GM18526 (cell line): ENCODE data around the gene EDAR.

ENCODE experiments used
- POLR2A ChIP-seq: IDR thresholded peaks from 3 replicates; pipeline ENCODE4 v1.6.1; 2011; ENCODE audit not compliant: insufficient read length; ENCODE audit errors: extremely low read depth

The EDAR gene

DNA sequence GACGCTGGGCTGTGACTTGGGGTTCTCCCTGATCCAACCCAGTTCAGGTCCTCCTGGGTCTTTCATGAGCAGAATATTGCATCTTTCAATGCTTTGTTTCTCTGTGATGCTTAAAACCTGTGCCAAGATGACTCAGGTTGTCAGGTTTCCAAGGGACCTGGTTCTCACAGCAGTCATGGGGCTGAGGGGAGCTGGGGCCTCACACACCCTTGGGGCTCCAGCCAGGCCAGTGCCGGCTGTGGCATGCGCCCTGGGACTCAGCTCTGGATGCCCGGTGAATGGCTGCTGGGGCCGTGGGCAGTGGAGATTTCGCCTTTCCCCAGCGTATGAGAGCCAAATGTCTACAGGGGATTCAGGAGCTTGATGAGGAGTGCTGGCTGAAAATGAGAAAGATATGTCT, 29.6 kb downstream of the EDAR start:
- TF ChIP-seq POLR2A, result no peak

GRCh38 chr2:108958632-108959341, 30.2 kb downstream of the EDAR start:
- TF ChIP-seq POLR2A, result no peak

DNA sequence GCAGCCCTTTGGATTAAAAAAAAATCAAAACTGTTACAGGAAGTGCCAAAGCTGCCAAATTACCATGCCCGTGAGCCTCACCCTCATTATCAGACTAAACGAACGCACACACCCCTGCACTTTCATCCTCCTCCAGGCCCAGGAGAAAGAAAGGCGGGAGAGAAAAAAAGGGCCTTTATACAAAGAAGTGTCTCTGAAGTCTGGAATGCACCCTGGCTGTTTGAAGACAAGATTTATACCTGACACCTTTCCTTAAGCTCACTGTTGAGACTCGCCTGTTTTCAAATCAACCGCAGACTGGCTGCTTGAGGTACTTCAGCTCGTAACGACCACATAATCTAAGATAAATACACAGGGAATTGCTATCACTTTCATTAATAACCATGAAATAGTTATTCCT, 31.0 kb downstream of the EDAR start:
- TF ChIP-seq POLR2A, result no peak

DNA sequence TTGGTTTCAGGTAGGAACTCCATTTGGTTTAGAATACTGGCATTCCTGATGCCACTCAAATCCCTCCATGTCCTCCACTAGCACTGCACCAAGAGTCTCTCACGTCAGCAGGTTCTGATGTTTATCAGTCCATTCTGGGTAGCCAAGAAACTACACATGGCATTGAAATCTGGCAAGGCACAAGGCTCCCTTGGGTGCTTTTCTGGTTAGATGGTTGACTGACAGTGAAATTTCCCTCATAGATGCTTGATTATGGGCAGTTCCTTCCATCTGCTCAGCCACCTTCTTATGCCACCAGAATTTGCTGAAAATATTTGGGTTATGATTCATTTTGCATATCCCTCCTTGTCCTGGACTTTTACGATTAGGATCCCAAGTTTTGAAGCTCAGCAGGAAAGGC, 32.6 kb downstream of the EDAR start:
- no peak for TF ChIP-seq POLR2A

DNA sequence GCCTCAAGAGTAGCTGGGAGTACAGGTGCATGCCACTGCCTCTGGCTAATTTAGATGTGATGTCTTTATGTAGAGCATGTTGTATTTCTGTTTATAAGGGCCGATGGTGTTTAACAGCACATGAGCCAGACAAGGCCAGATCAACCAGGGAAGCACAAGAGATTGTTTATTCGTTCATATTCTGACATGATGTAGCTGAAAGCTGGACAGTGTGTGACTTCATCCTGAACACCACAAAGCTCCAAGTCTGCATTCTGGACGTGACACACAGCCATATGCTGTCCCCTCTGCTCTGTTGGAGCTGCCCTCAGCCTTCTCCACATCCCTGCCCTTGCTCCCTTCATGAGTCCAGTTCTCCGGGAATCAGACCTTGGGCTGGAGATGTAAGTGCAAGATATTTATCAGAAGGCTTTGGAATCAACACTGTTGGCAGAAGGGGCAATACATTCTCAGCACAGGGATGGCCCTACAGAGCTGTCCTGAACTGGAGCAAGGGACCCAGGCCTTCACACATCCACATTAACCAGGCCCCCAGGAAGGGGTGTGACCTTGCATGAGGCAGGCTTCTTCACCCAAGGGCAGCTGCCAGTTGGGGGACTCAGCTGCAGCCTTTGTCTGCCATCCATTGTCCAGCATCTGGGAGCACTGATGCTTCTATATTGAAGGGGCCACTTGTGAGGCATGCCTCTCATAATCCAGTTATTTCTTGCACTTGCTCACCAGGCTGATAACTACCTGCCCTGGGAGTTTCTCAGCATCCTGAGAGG, 38.5 kb downstream of the EDAR start:
- no peak for TF ChIP-seq POLR2A

DNA sequence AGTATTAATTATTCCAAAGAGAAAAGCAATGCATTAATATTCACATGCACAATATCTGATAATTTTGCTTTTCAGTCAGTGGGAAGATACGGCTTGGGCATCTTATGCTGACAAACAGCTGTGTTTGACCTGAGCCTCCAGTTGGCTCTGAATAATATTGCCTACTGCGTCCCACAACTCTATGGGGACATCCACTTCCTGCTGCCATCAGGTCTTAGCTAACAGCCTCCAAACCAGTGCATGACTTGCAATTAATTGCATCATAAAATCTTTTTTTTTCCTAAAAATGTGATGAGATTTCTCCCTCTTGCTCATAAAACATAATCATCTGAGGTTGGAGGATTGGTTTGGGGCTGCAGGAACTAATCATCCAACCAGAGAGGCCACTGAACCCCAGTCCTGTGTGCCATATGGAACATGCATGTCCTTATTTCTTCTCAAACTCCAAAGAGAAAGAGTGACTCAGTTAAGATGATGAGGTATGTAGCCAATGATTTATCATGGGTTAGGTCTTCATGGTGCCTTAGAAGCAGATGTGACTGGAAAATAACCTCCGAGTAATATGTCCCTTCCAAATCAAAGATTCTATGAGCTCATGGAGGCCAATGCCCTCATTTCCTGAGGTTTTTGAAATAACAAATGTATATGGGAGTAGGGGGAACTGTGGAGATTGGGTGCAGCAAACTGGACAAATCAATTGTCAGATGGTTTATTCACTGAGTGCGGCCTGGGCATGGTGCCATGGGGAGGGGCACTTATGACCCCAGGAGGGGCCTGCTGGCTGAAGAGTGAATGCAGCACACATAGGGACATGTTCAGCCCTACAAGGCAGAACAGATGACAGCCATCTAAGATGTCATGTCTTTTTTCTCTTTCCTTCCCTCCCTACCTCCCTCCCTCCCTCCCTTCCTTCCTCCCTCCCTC, 39.4 kb downstream of the EDAR start:
- TF ChIP-seq POLR2A, result no peak

- TF ChIP-seq POLR2A, result no peak
These were observed 41.6 kb downstream of the EDAR start for GRCh38 chr2:108947271-108947907.

DNA sequence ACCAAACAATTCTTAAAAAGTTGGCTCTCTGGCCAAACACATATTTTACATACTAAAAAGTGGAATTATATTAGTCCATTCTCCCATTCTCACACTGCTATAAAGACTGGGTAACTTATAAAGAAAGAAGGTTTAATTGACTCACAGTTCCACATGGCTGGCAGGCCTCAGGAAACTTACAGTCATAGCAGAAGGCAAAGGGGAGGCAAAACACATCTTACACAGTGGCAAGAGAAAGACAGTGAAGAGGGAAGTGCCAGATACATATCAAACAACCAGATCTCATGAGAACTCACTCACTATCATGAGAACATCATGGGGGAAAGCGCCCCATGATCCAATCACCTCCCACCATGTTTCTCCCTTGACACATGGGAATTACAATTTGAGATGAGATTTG, 42.6 kb downstream of the EDAR start:
- no peak for TF ChIP-seq POLR2A

- no peak for TF ChIP-seq POLR2A
These were observed 43.1 kb downstream of the EDAR start for GRCh38 chr2:108945969-108946368.

GRCh38 chr2:108944601-108945331, 44.3 kb downstream of the EDAR start:
- TF ChIP-seq POLR2A, result no peak

DNA sequence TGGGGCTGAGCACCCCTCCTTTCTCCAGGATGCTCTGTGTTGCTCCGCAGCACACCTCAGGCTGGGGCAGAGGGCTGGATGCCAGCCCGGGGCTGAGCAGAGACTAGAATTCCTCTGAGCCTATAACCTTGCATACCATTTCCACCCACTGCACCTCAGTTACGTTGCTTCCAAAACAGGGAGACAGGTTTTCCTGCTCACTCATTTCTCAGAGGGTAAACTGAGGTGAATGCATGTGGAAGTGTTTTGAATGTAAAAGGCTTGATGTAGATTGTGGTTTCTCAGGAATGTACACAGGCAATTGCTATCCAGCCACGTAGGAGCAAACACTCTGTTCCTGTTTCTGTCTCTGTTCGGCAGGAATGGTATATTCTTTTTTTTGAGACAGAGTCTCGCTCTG, 45.3 kb downstream of the EDAR start:
- no peak for TF ChIP-seq POLR2A

GRCh38 chr2:108942888-108943287, 46.1 kb downstream of the EDAR start:
- no peak for TF ChIP-seq POLR2A

DNA sequence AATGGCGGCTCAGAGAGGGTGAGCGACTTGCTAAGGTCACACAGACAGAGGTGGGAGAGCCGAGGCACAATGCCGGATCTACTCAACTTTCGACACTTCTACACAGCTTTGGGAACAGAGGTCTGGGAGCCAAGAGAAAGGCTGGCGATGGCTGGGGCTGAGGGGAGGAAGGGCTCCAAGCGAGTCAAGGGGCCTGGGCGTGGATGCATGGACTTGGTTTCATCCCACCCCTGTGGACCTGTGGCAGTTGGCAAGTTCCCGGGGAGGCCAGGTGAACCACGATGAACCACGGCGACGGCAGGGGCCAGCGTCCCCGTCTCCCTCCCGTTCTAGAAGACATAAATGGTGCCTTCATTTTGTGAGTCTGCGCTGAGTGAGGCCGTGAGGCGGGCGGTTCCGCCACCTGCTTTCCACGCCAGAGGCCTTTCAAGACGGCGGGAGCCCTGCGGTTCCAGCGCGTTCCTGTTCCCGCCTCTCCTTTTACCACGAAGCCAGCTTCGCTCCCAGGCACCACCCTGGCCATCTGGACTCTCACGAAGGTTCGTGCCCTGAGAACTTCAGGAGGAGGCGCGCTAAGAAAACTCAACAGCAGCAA, 46.7 kb downstream of the EDAR start:
- no peak for TF ChIP-seq POLR2A

DNA sequence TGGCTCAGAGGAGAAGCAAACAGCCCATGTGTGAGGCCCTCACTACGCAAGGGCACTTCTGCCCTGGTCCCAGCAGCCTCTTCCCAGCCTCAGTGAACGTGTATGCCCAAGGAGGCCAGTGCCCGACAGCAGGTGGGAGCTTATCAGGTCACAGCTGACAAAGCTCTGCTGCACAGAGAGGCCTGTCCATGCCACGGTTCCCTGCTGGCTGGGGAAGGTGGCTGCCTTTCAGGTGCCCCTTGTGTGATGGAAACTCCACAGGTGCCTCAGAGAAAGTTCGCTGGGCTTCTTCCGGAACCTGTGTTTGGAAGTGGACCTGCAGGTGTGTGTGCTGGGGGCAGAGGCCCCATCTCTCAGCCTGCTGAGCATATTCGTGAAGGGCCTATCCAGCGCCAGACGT, 47.3 kb downstream of the EDAR start:
- TF ChIP-seq POLR2A, result no peak
